Left ventricle myocardium superior (tissue), 1 donor: ENCODE data around the gene PROK1. TPM values are rescaled to one million over a fixed set of nuclear protein-coding genes. Genes with fewer than 3 reads are reported as not detected.
"Not testable (repeated sequence)": the region's sequence is repeated elsewhere in the genome, so short reads cannot be mapped to it uniquely, and the experiment has no call there.

Source experiments
- ATAC-seq: fragments of 200-7000 bp; cut with Tn5 transposase; one replicate; pipeline ENCODE4 v1.9.1; 2020; ENCODE audit warnings: mild to moderate bottlenecking, moderate library complexity
- DNase-seq: peaks from one replicate; pipeline ENCODE4 v3.0.0-alpha.2; 2020
- intact Hi-C: fragments of 100-400 bp; cut with micrococcal nuclease; formaldehyde crosslinking; loops from one replicate; pipeline ENCODE4 v1.11.0; 2022
- total RNA-seq: library from RNA; stranded (reverse); fragmentation: NEBNext Ultra II Directional; extraction: Animal tissue kit (Norgen Biotek cat#: 25700); gene quantifications from one replicate; pipeline ENCODE4 v1.2.1, GENCODE V29; 2021
- donor health status: DM: no; HTN: yes; CAD: no; lungs with severe emphysema.

The PROK1 gene
- total RNA-seq, 1 donor from 2014 or later = not detected

DNA sequence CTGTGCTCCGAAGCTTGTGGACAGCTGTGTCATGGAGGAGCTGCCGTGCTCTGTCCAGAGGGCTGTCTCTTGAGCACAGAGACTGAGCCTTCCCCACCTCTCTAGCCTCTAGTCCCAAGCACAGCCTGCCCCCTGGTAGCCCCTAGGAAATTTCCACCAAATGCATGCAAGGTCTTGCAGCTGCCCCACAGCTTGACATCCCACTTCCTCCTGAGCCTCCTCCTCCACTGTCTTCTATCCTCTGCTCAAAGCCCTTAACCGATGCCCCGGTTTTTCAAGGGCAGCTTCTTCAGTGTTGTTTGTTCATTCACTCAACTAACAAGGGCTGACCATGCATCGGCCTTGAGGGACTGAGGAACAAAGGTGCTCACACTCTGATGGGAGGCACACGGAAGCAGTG lies 20.6 kb upstream of the PROK1 start:
- intact Hi-C loops = no loop called here
- no peak for ATAC-seq
- no peak for DNase-seq

DNA sequence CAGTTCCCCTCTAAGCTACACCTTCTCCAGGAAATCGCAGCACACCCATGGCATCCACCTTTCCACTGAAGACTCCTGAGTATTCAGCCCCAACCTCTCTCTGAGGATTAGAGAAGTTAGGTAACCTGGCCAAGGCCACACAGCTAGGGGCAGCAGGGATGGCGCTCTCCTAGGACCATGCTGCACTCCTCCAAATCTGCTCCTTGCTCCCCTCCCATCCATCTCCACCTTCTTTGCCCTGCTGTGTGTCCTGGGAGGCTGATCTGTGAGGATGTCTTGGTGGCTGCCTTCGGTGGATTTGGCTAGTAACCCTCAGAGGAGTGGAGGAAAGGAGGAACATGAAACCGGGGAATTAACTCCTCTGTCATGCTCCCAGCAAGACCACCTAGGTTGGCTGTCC lies 20.0 kb upstream of the PROK1 start:
- ATAC-seq (no peak), DNase-seq (no peak)
- intact Hi-C loops = no loop called here

DNA sequence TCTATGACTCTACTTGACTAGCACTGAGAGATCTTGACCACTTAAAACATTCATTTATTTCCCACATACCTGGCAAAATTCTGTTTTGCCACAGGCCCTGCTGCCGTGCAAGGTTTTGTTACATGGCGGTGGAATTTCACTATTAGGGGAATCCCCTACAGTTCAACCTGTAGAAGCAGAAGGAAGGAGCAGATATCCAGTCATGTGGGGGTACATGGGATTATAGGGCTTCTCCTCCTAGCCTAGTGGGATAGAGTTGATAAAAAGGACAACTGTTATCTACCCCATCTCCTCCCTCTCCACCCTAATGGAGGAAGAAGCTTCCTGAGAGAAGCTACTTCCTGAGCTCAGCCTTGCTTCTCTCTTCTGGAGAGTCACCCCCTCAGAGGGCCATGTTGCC lies 17.7 kb upstream of the PROK1 start:
- ATAC-seq (no peak), DNase-seq (no peak)
- intact Hi-C loops = no loop called here

DNA sequence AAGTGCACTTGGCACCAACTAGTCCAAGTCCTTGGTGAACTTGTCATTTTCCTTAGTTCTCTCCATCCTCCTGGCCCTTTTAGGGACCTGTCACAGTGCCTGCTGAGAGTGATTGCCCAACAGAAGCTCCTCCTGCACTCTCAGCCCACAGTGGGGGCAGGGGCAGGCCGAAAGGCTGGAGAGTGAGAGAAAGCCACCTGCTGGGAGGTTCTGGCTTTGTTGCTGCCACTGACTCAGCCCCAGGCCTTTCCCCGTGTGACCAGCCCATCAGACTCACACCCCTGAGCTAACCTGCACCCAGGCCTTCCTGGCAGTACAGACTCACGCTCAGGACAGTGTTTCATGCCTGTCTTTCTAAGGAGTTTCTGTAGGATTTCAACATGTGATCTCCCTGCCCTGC lies 17.1 kb upstream of the PROK1 start:
- ATAC-seq = peak; percentile 95
- DNase-seq = peak; percentile 61
- intact Hi-C loops = no loop called here

DNA sequence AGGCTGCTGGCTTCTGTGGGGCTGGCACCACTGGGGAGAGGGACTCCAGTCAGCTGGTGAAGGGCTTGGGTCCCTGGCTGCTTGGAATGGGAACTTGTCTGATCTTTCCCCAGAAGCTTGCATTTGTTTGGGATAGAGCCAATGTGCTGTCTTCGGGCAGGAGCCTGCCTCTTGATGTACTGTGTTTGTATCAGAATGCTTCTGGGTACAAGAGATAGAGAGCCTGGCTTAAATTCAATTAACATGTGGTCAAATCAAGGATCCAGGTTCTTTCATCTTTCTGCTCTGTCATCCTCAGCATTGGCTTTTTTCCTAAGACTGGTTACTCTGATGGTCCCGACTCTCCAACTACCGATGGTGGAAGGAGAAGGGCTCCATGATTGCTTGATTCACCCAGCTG lies 16.0 kb upstream of the PROK1 start:
- ATAC-seq = peak; percentile 51
- no peak for DNase-seq
- intact Hi-C loops = no loop called here

DNA sequence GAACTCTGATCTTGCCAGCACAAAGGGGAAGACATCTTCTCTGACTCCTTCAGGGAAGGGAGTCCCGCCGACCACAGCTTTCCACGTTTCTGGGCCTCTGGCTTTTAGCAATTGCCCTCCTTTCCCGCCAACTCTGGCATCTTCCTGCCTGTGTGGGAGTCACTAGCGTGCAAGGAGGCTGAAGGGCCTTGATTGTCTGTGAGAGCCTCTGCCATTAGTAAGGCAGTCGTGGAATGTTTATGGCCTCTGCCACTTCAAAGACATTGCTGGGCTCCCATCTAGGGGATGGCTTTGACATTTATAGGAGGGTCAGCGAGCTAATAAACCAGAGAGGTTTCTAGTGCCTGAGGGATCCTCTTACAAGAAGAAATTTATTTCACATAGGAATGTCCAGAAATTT lies 14.3 kb upstream of the PROK1 start:
- intact Hi-C loops = no loop called here
- ATAC-seq (no peak), DNase-seq (no peak)

DNA sequence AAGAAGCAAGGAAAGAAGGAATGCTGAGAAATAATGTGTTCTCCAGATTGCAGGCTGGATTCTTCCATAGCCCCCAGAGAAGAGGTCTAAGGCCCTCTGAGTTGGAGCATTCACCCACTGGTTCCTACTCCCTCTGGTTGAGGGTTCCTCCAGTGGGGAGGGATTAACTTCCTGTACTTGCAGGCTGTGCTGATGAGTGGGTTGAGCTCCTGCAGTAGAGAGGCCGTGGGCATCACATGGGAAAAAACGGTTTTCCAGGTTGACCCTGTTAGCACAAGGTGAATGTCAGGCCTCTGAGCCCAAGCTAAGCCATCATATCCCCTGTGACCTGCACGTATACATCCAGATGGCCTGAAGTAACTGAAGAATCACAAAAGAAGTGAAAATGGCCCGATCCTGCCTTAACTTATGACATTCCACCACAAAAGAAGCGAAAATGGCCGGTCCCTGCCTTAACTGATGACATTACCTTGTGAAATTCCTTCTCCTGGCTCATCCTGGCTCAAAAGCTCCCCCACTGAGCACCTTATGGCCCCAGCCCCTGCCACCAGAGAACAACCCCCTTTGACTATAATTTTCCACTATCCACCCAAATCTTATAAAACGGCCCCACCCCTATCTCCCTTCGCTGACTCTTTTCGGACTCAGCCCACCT lies 13.2 kb upstream of the PROK1 start:
- DNase-seq, ATAC-seq, intact Hi-C loops: not testable (repeated sequence)

DNA sequence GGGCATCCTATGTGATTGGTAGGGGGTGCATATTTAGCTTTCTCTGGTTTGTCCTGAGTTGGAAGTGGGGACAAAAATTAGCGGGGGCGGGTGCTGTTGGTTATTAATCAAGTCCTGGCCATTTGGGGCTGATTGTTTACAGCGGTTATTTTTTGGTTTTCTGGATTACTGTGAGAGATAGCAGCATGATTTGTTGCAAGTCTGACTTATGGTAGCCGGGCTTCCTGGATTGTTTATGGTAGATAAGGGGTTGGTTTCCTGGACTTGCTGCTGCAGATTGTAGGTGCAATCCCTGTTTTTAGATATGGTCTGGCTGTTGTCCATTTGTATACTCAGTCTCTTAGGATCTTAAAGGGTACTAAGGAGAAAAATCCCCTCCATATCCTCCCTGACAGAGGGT lies 12.1 kb upstream of the PROK1 start:
- DNase-seq (no peak), ATAC-seq (no peak)
- intact Hi-C loops = no loop called here

DNA sequence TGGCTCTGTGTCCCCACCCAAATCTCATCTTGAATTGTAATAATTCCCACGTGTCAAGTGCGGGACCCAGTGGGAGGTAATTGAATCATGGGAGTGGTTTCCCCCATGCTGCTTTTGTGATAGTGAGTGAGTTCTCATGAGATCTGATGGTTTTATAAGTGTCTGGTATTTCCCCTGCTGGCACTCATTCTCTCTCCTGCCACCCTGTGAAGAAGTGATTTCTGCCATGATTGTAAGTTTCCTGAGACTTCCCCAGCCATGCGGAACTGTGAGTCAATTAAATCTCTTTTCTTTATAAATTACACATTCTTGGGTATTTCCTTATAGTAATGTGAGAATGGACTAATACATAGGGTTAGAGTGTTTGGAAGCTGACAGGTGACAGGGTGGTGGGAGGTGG lies 11.1 kb upstream of the PROK1 start:
- intact Hi-C loops, ATAC-seq, DNase-seq: not testable (repeated sequence)

DNA sequence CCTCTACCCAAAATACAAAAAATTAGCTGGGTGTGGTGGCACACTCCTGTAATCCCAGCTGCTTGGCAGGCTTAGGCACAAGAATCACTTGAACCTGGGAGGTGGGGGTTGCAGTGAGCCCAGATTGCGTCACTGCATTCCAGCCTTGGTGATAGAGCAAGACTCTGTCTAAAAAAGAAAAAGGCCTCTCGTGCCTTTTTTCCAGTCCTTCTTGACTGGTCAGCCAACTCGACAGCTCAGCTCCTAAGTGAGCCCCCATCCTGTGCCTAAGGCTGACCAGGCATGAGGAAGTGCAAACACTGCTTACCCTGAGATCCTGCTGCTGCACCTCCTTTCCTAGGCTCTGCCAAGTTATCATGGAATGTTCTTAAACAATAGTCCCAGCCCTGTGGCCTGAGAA lies 10.1 kb upstream of the PROK1 start:
- ATAC-seq (peak; percentile 39), DNase-seq (no peak)
- intact Hi-C loops = no loop called here

DNA sequence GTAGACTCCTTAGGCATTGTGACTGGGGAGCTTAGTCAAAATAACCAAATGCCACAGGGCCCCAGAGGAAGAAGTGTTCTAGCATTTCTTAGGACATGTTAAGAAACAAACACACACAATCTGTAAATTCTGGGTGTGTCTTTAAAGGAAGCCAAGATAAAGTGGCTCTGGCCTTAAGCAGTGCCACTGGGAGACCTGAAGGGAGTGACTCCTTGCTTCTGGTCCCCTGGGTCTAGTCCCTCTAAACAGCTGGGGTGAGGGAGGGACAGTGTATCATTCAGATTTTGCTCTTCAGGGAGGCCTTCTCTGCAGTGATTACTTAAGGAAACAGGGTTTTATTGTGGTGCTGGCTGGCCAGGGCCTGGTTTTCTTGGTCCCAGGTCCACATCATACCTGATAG lies 9.1 kb upstream of the PROK1 start:
- ATAC-seq (no peak), DNase-seq (no peak)
- intact Hi-C loops = no loop called here

DNA sequence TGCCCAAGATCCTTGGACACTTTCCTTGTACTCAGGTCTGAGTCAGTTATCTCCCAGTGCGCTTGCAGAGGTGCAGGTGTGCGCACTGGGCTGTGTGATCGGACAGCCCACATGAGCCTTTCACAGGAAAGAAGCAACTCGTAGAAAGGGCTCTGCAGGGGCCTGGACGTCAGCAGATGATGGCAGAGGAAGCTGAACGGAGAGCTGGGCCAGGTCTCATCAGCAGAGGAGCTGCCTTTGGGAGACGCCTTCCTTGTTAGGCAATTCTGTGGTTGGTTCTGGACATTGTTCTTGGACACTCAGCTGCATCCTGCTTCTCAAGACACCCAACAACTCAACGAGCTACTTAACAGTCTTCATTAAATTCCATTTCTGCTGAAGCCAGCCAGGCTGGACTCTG lies 7.5 kb upstream of the PROK1 start:
- DNase-seq = no peak
- ATAC-seq = no peak
- intact Hi-C loops = no loop called here

DNA sequence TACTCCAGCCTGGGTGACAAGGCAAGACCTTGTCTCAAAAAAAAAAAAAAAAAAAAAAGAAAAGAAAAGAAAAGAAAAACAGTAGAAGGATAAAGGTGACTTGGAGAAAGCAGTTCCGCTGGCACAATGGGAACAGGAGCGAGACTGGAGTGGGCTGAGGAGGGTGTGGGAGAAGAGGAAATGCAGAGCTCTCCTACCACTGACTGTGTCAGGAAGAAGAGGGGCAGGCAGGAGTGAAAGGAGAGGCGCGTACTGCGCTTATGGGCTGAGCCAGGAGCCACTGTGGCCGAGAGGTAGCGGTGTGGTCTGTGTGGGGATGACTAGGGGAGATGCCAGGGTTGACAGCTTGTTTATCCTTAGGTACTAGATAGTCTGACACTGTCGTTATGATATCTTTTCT lies 6.4 kb upstream of the PROK1 start:
- no peak for DNase-seq
- ATAC-seq = no peak
- intact Hi-C loops = no loop called here

DNA sequence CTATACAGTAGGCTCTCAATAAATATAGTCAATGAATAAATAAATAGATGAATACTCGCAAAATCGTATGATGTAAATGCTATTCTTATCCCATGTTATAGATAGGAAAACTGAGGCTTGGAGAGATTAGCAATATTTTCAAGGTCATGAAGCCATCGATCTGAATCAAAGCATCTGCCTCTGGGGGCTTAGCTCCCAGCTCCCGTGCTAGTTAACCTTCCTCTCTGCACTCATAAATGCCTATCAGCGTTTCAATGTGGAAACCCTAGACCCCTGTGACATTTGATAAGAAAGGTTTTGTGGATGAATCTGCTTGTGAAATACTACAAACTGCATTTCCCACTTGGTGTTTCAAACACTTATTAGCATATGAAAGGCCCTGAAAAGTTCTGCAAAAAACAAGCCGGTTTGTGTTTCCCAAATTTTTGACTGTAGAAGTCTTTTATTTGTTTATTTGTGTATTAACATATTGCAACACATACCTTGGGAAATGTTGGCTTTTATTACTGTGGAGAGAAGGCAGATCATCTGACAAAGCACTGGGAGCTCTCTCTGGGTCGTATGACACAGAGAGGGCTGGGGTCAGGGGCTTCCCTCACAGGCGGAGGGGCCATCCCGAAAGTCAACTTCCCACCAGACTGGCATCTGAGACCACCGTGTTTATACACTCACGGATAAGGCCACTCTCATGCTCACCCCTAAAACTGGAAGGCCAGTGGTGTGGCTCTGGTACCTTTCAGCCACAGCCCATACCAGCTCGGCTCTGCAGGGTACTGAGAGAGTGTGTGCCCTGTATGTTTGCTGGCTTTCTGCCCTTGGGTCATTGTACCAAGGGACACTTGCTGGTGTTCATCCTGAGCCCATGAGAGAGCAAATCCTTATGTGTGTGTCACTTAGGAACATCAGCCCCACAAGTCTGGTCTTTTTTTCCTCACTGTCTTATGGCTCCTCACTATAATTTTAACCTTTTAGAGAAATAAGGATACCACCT lies 993 bp upstream of the PROK1 start:
- intact Hi-C loops = loop anchor here (10.0 kb wide), 1 partner anchor 125 kb away; no protein-coding TSS in a partner anchor
- no peak for ATAC-seq
- DNase-seq = no peak

DNA sequence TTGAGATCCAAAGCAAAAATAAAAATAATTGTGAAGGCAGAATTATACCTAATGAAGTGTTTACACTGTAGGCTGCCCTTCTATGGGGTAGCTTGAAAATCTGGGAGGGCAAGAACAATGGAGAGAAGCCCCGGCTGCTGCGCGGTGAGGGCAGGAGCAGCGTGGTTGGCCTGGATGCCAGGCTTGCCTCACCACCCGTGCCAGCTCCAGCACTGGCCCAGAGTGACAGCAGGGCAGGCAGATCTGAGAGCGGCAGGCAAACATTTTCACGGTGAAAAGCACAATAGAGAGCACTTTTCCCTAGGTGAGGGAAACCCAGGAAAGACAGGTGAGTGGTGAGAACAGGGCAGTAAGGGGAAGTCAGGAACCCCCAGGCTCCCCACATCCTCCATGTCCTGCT lies 1.4 kb downstream of the PROK1 start:
- DNase-seq (no peak), ATAC-seq (no peak)
- intact Hi-C loops = loop anchor here (10.0 kb wide), 1 partner anchor 128 kb away; no protein-coding TSS in a partner anchor

DNA sequence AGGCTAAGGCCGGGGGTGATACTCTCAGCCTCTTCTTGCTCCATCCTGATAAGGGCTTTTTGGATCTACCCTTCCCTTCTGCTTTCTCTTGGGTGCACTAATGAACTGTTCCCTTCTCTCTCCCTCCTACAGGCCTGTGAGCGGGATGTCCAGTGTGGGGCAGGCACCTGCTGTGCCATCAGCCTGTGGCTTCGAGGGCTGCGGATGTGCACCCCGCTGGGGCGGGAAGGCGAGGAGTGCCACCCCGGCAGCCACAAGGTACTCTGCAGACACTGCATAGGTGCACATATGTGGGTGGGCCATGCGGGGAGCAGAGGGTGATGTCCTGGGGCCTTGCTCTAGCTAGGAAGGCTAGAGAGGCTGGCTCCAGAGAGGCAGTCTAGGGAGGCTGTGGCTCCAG lies 2.9 kb downstream of the PROK1 start:
- no peak for ATAC-seq
- intact Hi-C loops = loop anchor here (10.0 kb wide), 1 partner anchor 129 kb away; no protein-coding TSS in a partner anchor
- DNase-seq = no peak

DNA sequence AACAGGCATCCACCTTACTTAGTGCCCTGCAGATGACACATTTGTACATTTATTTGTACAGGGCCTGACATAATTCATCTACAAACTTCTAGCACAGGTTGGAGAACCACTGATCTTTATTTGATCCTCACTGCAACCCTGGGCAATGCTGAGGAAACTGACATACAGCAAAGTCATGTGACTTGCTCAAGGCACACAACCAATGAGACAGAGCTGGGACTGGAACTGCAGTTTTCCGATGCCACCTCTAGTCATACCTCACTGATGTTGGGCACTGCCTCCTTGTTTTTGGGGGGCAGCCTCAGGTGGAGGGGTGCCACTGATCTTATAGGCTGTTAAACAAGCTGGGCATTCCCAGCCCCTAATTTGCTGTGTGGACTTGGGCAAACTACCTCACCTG lies 3.4 kb downstream of the PROK1 start:
- no peak for DNase-seq
- intact Hi-C loops = loop anchor here (10.0 kb wide), 1 partner anchor 130 kb away; no protein-coding TSS in a partner anchor
- no peak for ATAC-seq

DNA sequence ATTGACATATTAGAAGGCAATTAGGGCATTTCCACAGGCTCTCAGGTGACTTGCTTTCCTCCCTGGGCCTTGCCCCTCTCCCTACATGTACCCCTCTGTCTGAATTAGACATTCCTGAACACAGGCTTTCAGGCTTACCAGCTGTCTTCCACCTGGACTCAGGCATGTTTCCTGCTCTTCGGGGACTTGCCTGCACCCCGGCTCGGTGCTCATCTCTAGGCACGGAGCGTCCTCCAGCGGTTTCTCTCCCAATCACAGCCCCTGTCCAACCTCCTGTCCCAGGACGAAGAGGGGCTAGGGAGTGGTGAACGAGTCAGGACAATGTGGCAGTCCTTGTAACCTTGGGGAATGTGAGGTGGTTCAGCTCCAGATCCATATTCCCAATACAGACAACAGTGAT lies 4.2 kb downstream of the PROK1 start:
- intact Hi-C loops = loop anchor here (10.0 kb wide), 1 partner anchor 130 kb away; no protein-coding TSS in a partner anchor
- no peak for DNase-seq
- no peak for ATAC-seq

DNA sequence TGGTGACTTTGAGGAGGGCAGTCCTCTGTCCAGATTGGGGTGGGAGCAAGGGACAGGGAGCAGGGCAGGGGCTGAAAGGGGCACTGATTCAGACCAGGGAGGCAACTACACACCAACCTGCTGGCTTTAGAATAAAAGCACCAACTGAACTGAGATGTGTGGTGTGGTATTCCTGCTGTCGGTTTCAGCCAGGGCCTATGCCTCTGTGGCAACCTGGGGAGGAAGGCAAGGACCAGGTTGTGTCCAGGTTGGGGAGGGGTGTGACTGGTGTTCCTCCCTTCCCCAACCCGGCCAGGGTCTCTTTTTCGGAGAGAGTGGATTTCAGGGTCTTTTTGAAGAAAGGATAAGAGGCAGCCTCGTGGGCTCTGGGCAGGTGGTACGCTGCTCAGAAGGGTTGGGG lies 6.3 kb downstream of the PROK1 start:
- intact Hi-C loops = loop anchor here (10.0 kb wide), 1 partner anchor 132 kb away; no protein-coding TSS in a partner anchor
- DNase-seq (no peak), ATAC-seq (no peak)
